GM19240 (cell line): ENCODE results near the gene BCL11A.

Source experiments
- DNase-seq: peaks from one replicate; pipeline ENCODE4 v3.0.0; 2011; ENCODE audit warnings: low spot score; ENCODE audit not compliant: insufficient read length

Gene BCL11A

GRCh38 chr2:60559880-60560279 is 6.4 kb upstream of the BCL11A start:
- no peak for DNase-seq

GRCh38 chr2:60558536-60558935 is 5.1 kb upstream of the BCL11A start:
- DNase-seq: no peak

GRCh38 chr2:60557486-60557864 is 4.0 kb upstream of the BCL11A start:
- no peak for DNase-seq

- DNase-seq: no peak
Observed at GRCh38 chr2:60556576-60557485, 3.4 kb upstream of the BCL11A start.

- DNase-seq: no peak
Observed at GRCh38 chr2:60556175-60556574, 2.7 kb upstream of the BCL11A start.

- no peak for DNase-seq
Observed at GRCh38 chr2:60555783-60556139, 2.3 kb upstream of the BCL11A start.

GRCh38 chr2:60555066-60555782 is 1.8 kb upstream of the BCL11A start:
- no peak for DNase-seq

GRCh38 chr2:60554646-60555065 is 1.2 kb upstream of the BCL11A start:
- no peak for DNase-seq

GRCh38 chr2:60554074-60554645 is 706 bp upstream of the BCL11A start:
- DNase-seq: no peak

- DNase-seq: no peak
Observed at GRCh38 chr2:60552851-60553494, 481 bp downstream of the BCL11A start.

GRCh38 chr2:60552078-60552850 is 1.2 kb downstream of the BCL11A start:
- DNase-seq: no peak

GRCh38 chr2:60551240-60552077 is 2.0 kb downstream of the BCL11A start:
- no peak for DNase-seq

GRCh38 chr2:60550984-60551239 is 2.5 kb downstream of the BCL11A start:
- DNase-seq: no peak

GRCh38 chr2:60550178-60550983 is 3.1 kb downstream of the BCL11A start:
- DNase-seq: no peak

- DNase-seq: no peak
Observed at GRCh38 chr2:60549928-60550177, 3.6 kb downstream of the BCL11A start.

- DNase-seq: no peak
Observed at GRCh38 chr2:60549238-60549927, 4.1 kb downstream of the BCL11A start.

GRCh38 chr2:60548845-60549237 is 4.6 kb downstream of the BCL11A start:
- DNase-seq: no peak

GRCh38 chr2:60548311-60548710 is 5.1 kb downstream of the BCL11A start:
- no peak for DNase-seq

- DNase-seq: no peak
Observed at GRCh38 chr2:60547841-60548240, 5.6 kb downstream of the BCL11A start.
